Measurements from ENCODE around the gene EPHA10.

The EPHA10 gene

GRCh38 chr1:37764888-37765441, at the start of gene EPHA10:
Gene EPHA10 (minus strand): TSS chr1:37765120. CDS start chr1:37765066, 54 bp downstream.
- ATAC-seq (replicated peaks; ENCODE audit: extremely low read depth, poor library complexity, severe bottlenecking) (no peak), DNase-seq (ENCODE audit: low spot score in 2 of 2) (no peak)
- H3K27me3 Mint-ChIP-seq, result peaks cover 80% of the 10 kb centered on the region
- H3K27ac Mint-ChIP-seq (ENCODE audit: low read depth), result no peak within 1 kb of the TSS
- peak within 1 kb of the TSS; percentile 21 for H3K4me3 Mint-ChIP-seq
- H3K36me3 Mint-ChIP-seq (ENCODE audit: insufficient read depth), result peaks cover 2% of the 10 kb centered on the region
- H3K9me3 Mint-ChIP-seq, result peaks cover 6% of the 10 kb centered on the region
- peaks cover 9% of the 10 kb centered on the region for H3K4me1 Mint-ChIP-seq

- no peak for DNase-seq (ENCODE audit: low spot score in 2 of 2)
- H3K27me3 Mint-ChIP-seq, result no peaks in the 10 kb centered on the region
- no peak for ATAC-seq (replicated peaks; ENCODE audit: extremely low read depth, poor library complexity, severe bottlenecking)
- no peak overlapping the region for H3K27ac Mint-ChIP-seq (ENCODE audit: low read depth)
- H3K4me3 Mint-ChIP-seq, result no peak overlapping the region
- H3K9me3 Mint-ChIP-seq, result no peaks in the 10 kb centered on the region
- H3K36me3 Mint-ChIP-seq (ENCODE audit: insufficient read depth), result peaks cover 17% of the 10 kb centered on the region
- H3K4me1 Mint-ChIP-seq, result peaks cover 14% of the 10 kb centered on the region
Observed at GRCh38 chr1:37814252-37814651, 49.3 kb upstream of the EPHA10 start.

- no peaks in the 10 kb centered on the region for H3K27me3 Mint-ChIP-seq
- ATAC-seq (replicated peaks; ENCODE audit: extremely low read depth, poor library complexity, severe bottlenecking) (no peak), DNase-seq (ENCODE audit: low spot score in 2 of 2) (no peak)
- peaks cover 20% of the 10 kb centered on the region for H3K4me1 Mint-ChIP-seq
- H3K9me3 Mint-ChIP-seq, result no peaks in the 10 kb centered on the region
- H3K36me3 Mint-ChIP-seq (ENCODE audit: insufficient read depth), result peaks cover 16% of the 10 kb centered on the region
- no peak overlapping the region for H3K4me3 Mint-ChIP-seq
- H3K27ac Mint-ChIP-seq (ENCODE audit: low read depth), result no peak overlapping the region
Observed at GRCh38 chr1:37813529-37814145, 48.7 kb upstream of the EPHA10 start.

- H3K9me3 Mint-ChIP-seq, result no peaks in the 10 kb centered on the region
- H3K27me3 Mint-ChIP-seq, result no peaks in the 10 kb centered on the region
- H3K4me3 Mint-ChIP-seq, result no peak overlapping the region
- DNase-seq (ENCODE audit: low spot score in 2 of 2) (peak; percentile 42 to 45), ATAC-seq (replicated peaks; ENCODE audit: extremely low read depth, poor library complexity, severe bottlenecking) (no peak)
- no peak overlapping the region for H3K27ac Mint-ChIP-seq (ENCODE audit: low read depth)
- H3K36me3 Mint-ChIP-seq (ENCODE audit: insufficient read depth), result peaks cover 21% of the 10 kb centered on the region
- H3K4me1 Mint-ChIP-seq, result peaks cover 25% of the 10 kb centered on the region
Observed at GRCh38 chr1:37811027-37811655, 46.2 kb upstream of the EPHA10 start.

- H3K4me1 Mint-ChIP-seq, result peaks cover 25% of the 10 kb centered on the region
- no peak overlapping the region for H3K27ac Mint-ChIP-seq (ENCODE audit: low read depth)
- no peak overlapping the region for H3K4me3 Mint-ChIP-seq
- H3K9me3 Mint-ChIP-seq, result no peaks in the 10 kb centered on the region
- DNase-seq (ENCODE audit: low spot score in 2 of 2) (no peak), ATAC-seq (replicated peaks; ENCODE audit: extremely low read depth, poor library complexity, severe bottlenecking) (no peak)
- no peaks in the 10 kb centered on the region for H3K27me3 Mint-ChIP-seq
- H3K36me3 Mint-ChIP-seq (ENCODE audit: insufficient read depth), result peaks cover 21% of the 10 kb centered on the region
Observed at GRCh38 chr1:37809942-37810341, 45.0 kb upstream of the EPHA10 start.

- H3K4me3 Mint-ChIP-seq, result peak overlapping the region; percentile 89
- no peaks in the 10 kb centered on the region for H3K9me3 Mint-ChIP-seq
- ATAC-seq (replicated peaks; ENCODE audit: extremely low read depth, poor library complexity, severe bottlenecking), result peak; percentile 37
- DNase-seq (ENCODE audit: low spot score in 2 of 2), result peak; percentile 22
- H3K27me3 Mint-ChIP-seq, result no peaks in the 10 kb centered on the region
- peak overlapping the region; percentile 94 for H3K27ac Mint-ChIP-seq (ENCODE audit: low read depth)
- H3K4me1 Mint-ChIP-seq, result peaks cover 33% of the 10 kb centered on the region
- peaks cover 34% of the 10 kb centered on the region for H3K36me3 Mint-ChIP-seq (ENCODE audit: insufficient read depth)
Observed at GRCh38 chr1:37808369-37809319, 43.7 kb upstream of the EPHA10 start.

- peak within 1 kb of the TSS; percentile 94 for H3K27ac Mint-ChIP-seq (ENCODE audit: low read depth)
- H3K36me3 Mint-ChIP-seq (ENCODE audit: insufficient read depth), result peaks cover 37% of the 10 kb centered on the region
- no peaks in the 10 kb centered on the region for H3K27me3 Mint-ChIP-seq
- DNase-seq (ENCODE audit: low spot score in 2 of 2), result peak; percentile 84 to 85
- H3K4me1 Mint-ChIP-seq, result peaks cover 33% of the 10 kb centered on the region
- ATAC-seq (replicated peaks; ENCODE audit: extremely low read depth, poor library complexity, severe bottlenecking), result peak; percentile 96
- H3K9me3 Mint-ChIP-seq, result no peaks in the 10 kb centered on the region
- H3K4me3 Mint-ChIP-seq, result peak within 1 kb of the TSS; percentile 89
Observed at GRCh38 chr1:37807555-37808368, 42.8 kb upstream of the EPHA10 start, which contains the start of the genes C1orf122 and YRDC. Gene C1orf122 (plus strand): TSS chr1:37807790. CDS start chr1:37808405, 615 bp downstream. Gene YRDC (minus strand): TSS chr1:37808208. CDS start chr1:37808180, 28 bp downstream.

- no peaks in the 10 kb centered on the region for H3K9me3 Mint-ChIP-seq
- peak overlapping the region; percentile 89 for H3K4me3 Mint-ChIP-seq
- no peak for ATAC-seq (replicated peaks; ENCODE audit: extremely low read depth, poor library complexity, severe bottlenecking)
- DNase-seq (ENCODE audit: low spot score in 2 of 2), result no peak
- H3K27me3 Mint-ChIP-seq, result no peaks in the 10 kb centered on the region
- H3K4me1 Mint-ChIP-seq, result peaks cover 32% of the 10 kb centered on the region
- H3K27ac Mint-ChIP-seq (ENCODE audit: low read depth), result peak overlapping the region; percentile 94
- H3K36me3 Mint-ChIP-seq (ENCODE audit: insufficient read depth), result peaks cover 43% of the 10 kb centered on the region
Observed at GRCh38 chr1:37807220-37807554, 42.3 kb upstream of the EPHA10 start.

- DNase-seq (ENCODE audit: low spot score in 2 of 2) (no peak), ATAC-seq (replicated peaks; ENCODE audit: extremely low read depth, poor library complexity, severe bottlenecking) (no peak)
- H3K27me3 Mint-ChIP-seq, result no peaks in the 10 kb centered on the region
- no peaks in the 10 kb centered on the region for H3K9me3 Mint-ChIP-seq
- H3K4me1 Mint-ChIP-seq, result peaks cover 8% of the 10 kb centered on the region
- peaks cover 45% of the 10 kb centered on the region for H3K36me3 Mint-ChIP-seq (ENCODE audit: insufficient read depth)
- peak overlapping the region; percentile 49 for H3K27ac Mint-ChIP-seq (ENCODE audit: low read depth)
- H3K4me3 Mint-ChIP-seq, result no peak overlapping the region
Observed at GRCh38 chr1:37802439-37802838, 37.5 kb upstream of the EPHA10 start.

GRCh38 chr1:37797750-37798345, 32.9 kb upstream of the EPHA10 start:
- no peak for ATAC-seq (replicated peaks; ENCODE audit: extremely low read depth, poor library complexity, severe bottlenecking)
- no peaks in the 10 kb centered on the region for H3K9me3 Mint-ChIP-seq

GRCh38 chr1:37795340-37796125, 30.6 kb upstream of the EPHA10 start:
- H3K4me3 Mint-ChIP-seq, result peak overlapping the region; percentile 86
- no peaks in the 10 kb centered on the region for H3K9me3 Mint-ChIP-seq
- peaks cover 21% of the 10 kb centered on the region for H3K4me1 Mint-ChIP-seq
- H3K27me3 Mint-ChIP-seq, result peaks cover 7% of the 10 kb centered on the region
- ATAC-seq (replicated peaks; ENCODE audit: extremely low read depth, poor library complexity, severe bottlenecking) (no peak), DNase-seq (ENCODE audit: low spot score in 2 of 2) (no peak)
- peak overlapping the region; percentile 58 for H3K27ac Mint-ChIP-seq (ENCODE audit: low read depth)
- peaks cover 4% of the 10 kb centered on the region for H3K36me3 Mint-ChIP-seq (ENCODE audit: insufficient read depth)

More at GRCh38 chr1:37797750-37798345, 32.9 kb upstream of the EPHA10 start:
- DNase-seq (ENCODE audit: low spot score in 2 of 2), result no peak
- H3K27ac Mint-ChIP-seq (ENCODE audit: low read depth), result no peak overlapping the region
- no peak overlapping the region for H3K4me3 Mint-ChIP-seq
- peaks cover 19% of the 10 kb centered on the region for H3K36me3 Mint-ChIP-seq (ENCODE audit: insufficient read depth)
- H3K4me1 Mint-ChIP-seq, result peaks cover 21% of the 10 kb centered on the region
- peaks cover 7% of the 10 kb centered on the region for H3K27me3 Mint-ChIP-seq
